MM.1S (cell line): ENCODE data around the gene TTI1.

Source experiments
- CTCF ChIP-seq: fragments of 300-600 bp; sonication (generic); IDR thresholded peaks from 2 replicates; pipeline ENCODE4 v1.5.1; 2016; ENCODE audit warnings: antibody characterized with exemption, low read length, mixed read lengths
- EZH2 ChIP-seq: fragments of 300-600 bp; sonication (generic); optimal IDR thresholded peaks from 2 replicates; pipeline ENCODE3; 2017; ENCODE audit warnings: low read depth, mild to moderate bottlenecking, antibody characterized with exemption, low read length, mixed read lengths
- EZH2phosphoT487 ChIP-seq: fragments of 300-600 bp; sonication (generic); IDR thresholded peaks from 2 replicates; pipeline ENCODE4 v1.6.1; 2018; ENCODE audit warnings: antibody characterized with exemption, low read length

DNA sequence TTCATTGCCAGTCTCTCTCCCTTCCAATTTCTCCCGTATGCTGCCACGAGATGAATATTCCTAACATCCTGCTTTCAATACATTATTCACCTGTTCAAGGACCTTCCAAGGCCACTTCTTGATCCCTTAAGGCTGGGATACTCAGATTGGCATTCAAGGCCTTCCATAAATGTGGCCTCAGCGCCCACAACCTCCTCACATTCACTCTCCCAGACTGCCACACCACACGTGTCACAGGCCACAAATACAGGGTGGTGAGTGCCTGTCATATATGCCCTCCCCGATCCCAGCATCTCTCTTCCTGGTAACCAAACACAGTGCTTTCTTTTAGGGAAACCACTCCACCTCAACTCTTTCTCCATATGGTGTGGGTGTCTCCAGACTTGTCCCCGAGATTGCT, 55.5 kb downstream of the TTI1 start:
- TF ChIP-seq CTCF (no peak), EZH2 (no peak), EZH2phosphoT487 (no peak)
